Bone marrow (tissue), 2 donors: ENCODE measurements around the gene VAPB.

Experiments
- DNase-seq, 2 donors: peaks; one replicate each; lab custom pipeline; 2025; lab: John Stamatoyannopoulos, UW

Gene VAPB

DNA sequence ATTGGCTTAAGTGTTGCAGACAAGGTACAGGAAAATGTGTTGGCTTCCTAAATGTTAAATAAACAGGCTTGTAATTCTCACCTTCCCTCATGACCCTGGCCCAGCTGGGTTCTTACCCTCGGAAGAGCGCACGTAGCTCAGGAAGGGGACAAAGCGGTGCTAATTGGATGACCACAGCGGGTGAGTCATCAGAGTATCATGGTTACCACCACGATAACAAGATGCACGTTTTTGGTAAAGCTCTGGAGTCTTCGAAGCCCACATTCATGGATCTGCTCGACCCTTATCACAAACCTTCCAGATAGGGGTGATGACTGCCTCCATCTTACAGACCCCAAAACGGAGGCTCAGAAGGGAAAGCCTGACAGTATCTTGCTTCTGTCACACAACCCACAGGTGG, 93.4 kb downstream of the VAPB start:
- DNase-seq = no peak

DNA sequence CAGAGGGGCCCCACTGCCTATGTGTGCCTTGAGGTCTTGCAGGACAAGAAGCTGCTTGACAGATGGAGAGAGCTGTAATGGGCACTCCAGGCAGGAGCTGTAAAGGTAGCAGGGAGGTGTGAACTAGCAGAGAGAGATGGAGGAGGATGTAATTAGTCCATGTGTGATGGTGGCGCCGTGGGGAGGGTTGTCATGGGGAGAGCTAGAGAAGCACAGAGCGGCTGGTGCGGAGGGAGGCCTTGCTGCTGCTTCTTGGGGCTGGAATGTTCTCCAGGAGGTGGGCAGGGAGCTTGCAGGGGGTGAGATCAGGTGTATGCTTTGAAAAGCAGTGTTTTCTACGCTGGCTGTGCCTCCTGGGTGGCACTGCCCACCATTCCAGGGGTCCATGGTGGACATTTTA, 94.0 kb downstream of the VAPB start:
- DNase-seq = no peak

- DNase-seq = no peak
Observed at GRCh38 chr20:58483470-58483869, 94.4 kb downstream of the VAPB start.

GRCh38 chr20:58485393-58485792, 96.4 kb downstream of the VAPB start:
- DNase-seq = no peak

GRCh38 chr20:58486207-58486606, 97.2 kb downstream of the VAPB start:
- DNase-seq = no peak

GRCh38 chr20:58492074-58492718, 103.2 kb downstream of the VAPB start:
- DNase-seq = no peak

DNA sequence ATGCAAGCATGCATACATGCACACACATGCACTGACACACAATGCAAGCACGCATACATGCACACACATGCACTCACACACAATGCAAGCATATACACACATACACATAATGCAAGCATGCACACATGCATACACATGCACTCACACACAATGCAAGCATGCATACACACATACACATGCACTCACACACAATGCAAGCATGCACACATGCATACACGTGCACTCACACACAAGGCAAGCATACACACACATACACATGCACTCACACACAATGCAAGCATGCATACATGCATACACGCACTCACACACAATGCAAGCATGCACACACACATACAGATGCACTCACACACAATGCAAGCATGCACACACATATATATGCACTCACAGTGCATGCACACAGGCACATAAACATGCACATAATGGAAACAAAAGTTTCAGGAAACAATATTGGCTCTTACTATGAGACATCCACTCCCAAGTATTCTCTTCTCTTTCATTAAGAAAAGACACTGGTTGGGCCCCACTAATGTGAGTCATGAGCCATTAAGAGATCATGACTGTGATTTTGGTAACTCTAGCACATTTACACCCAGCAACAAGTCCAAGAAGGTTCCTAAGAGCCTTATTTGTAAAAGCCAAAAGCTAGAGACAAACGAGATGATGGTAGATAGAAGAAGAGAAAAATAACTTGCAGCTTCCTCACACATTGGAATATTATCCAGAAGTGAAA, 103.9 kb downstream of the VAPB start:
- DNase-seq = no peak

DNA sequence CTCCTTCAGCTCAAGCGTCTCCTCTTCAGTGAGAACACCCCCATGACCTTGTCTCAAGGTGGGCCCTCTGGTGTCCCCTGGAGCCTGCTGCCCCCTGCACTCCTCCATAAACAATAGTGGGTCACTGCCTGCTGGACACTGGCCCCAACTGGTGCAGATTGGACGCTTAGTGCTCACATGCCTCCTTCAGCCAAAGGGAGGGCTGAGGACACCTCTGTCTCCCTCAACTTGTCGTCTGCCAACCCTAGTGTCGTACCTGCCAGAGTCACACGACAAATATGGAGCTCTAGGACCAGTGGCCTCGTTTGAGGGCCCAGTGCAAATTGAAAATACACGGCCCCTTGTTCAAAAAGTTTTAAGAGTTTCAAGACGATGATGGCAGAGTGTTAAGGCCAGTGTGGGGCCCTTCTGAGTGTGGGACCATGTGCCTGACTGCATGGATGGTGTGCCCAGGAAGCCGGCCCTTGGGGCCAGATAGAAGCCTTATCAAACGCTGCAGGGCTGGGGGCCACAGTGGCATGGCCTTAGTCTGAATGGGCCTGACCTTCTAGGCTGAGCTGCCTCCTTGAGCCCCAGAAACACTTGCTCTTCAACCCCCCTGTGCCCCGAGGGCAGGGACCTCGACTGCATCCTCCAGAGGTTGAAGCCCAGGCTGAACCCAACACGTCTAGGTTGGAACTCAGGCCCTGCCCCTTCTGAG, 106.0 kb downstream of the VAPB start:
- no peak for DNase-seq

DNA sequence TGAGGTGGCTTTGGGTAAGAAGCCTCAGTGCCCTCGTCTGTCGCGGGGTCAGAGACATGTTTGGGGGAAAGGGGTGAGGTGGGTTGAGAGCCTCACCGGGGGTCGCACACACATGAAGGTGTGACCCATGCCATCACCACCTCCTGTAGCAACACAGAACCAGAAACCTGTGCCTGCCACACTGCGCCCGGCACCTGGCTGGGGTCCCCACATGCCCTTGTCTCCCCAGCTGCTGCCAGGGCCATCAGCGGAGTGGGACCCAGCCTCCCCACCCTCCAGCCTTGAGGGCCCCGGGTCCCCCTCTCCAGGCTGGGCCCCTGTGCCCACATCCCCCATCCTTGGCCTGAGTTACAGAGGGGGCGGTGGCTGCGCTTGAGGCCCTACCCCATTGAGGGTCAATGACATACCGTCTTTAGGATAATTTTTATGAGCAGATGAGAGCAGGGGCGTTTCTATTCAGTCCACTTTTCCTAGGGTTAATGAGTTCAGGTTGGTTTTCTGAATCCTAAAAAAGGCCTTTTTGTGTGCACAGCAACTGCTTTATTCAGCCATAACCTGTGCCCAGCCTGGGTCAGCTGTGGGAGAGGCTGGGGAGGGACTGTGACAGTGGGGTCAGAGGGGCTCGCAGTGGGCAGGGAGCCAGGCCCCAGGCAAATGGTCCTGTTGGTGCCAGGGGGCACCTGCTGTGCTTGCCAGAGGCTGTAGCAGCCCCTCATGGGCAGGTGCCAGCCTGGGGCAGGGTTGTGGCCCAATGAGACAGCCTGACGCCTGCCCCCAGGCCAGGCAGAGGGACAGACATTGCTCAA, 106.8 kb downstream of the VAPB start:
- no peak for DNase-seq

GRCh38 chr20:58496429-58496769, 107.4 kb downstream of the VAPB start:
- DNase-seq = no peak

DNA sequence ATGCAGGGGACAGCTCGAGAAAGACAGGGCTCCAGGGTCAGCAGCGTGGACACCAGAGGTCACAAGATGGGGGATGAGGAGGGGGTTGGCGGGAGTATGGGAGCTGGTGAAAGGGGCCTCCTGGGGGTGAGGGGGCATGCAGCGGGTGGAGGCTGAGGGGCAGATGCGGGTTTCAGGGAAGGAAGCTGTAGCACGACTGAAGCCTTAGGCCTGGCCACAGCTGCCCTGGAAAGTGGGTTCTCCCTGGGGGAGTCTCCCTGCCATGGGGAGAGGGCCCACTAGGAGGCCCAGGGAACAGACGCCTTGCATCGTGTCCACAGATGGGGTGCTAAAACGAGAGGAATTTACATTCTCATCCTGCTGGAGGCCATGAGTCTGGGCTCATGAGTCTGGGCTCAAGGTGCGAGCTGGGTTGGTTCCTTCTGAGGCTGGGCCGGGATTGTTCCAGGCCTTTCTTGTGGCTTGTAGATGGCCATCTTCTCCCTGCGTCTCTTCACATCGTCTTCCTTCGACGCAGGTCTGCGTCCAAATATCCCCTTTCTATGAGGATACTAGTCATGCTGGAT, 108.1 kb downstream of the VAPB start:
- DNase-seq = no peak

- no peak for DNase-seq
Observed at GRCh38 chr20:58497724-58498469, 108.9 kb downstream of the VAPB start.

- no peak for DNase-seq
Observed at GRCh38 chr20:58498470-58499068, 109.5 kb downstream of the VAPB start.

DNA sequence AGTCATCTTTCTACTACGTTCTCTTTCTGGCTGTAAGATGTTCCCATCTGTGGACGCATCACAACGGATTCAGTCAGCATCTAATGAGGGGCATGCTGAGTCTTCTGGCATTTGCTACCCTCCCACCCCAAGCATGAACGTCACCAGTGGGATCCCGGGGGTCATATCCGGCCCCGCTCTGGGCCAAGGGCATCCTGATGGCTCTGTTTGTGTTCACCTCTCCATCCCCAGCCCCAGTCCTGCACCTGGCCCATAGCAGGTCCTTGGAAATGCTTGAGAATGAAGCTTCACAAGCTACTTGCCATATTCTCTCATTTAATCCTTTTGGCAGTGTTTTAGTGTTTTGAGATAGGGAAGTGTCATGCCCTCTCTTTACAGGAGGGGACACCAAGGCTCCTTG, 111.2 kb downstream of the VAPB start:
- DNase-seq = no peak
